ENCODE results near the gene SNRPA. TPM values are rescaled to one million over a fixed set of nuclear protein-coding genes. Genes with fewer than 3 reads are reported as not detected.

The SNRPA gene
- total and polyA plus RNA-seq, 2 of the 13 experiments (the other 11 are each of a cell fraction or from before 2014, with no cell fraction given), result 59.6 to 162 TPM

GRCh38 chr19:40718774-40719391 lies 32.1 kb upstream of the SNRPA start (continued):
- peak; percentile 48; the same call in 1 of the 2 replicates for TF ChIP-seq NR2C2 (CRISPR knock-in tag; IDR thresholded peaks at IDR 0.05; ENCODE audit: borderline replicate concordance)
- TF ChIP-seq ZNF747 (CRISPR knock-in tag; IDR thresholded peaks at IDR 0.05; ENCODE audit: borderline replicate concordance), result 0 out of 2 replicates have a peak, but pooled peaks have one; percentile 30
- no peak for TF ChIP-seq ZSCAN20 (CRISPR knock-in tag; IDR thresholded peaks at IDR 0.05; ENCODE audit: borderline replicate concordance)
- TF ChIP-seq SOX5 (CRISPR knock-in tag; IDR thresholded peaks at IDR 0.05; ENCODE audit: borderline replicate concordance), result no peak
- TF ChIP-seq CSRNP1 (CRISPR knock-in tag; IDR thresholded peaks at IDR 0.05), result peak; percentile 32; the same call in 1 of the 2 replicates
- no peak for TF ChIP-seq NR2F2 (IDR thresholded peaks at IDR 0.05; ENCODE audit: borderline replicate concordance, low read depth)
- no peak for TF ChIP-seq ZNF576 (CRISPR knock-in tag; IDR thresholded peaks at IDR 0.05)
- no peak for TF ChIP-seq ERF (CRISPR knock-in tag; IDR thresholded peaks at IDR 0.05)
- no peak for TF ChIP-seq ATF5 (CRISPR knock-in tag; IDR thresholded peaks at IDR 0.05; ENCODE audit: low read depth)
- no peak for TF ChIP-seq NPAS2 (CRISPR knock-in tag; IDR thresholded peaks at IDR 0.05; ENCODE audit: borderline replicate concordance)
- TF ChIP-seq ZNF512 (CRISPR knock-in tag; IDR thresholded peaks at IDR 0.05), result no peak
- TF ChIP-seq ZNF543 (CRISPR knock-in tag; IDR thresholded peaks at IDR 0.05), result peak; percentile 92; the same call in 1 of the 2 replicates
- no peak for TF ChIP-seq ZNF432 (CRISPR knock-in tag; IDR thresholded peaks at IDR 0.05; ENCODE audit: borderline replicate concordance)
- no peak for TF ChIP-seq FOXJ3 (CRISPR knock-in tag; IDR thresholded peaks at IDR 0.05; ENCODE audit: borderline replicate concordance)
- no peak for TF ChIP-seq ARID2 (CRISPR knock-in tag; IDR thresholded peaks at IDR 0.05; ENCODE audit: borderline replicate concordance)
- TF ChIP-seq CBX2 (IDR thresholded peaks at IDR 0.05; ENCODE audit: low read depth, low read length), result no peak
- no peak for TF ChIP-seq CBX2 (CRISPR knock-in tag; IDR thresholded peaks at IDR 0.05; ENCODE audit: low read depth)
- TF ChIP-seq ZBTB33 (CRISPR knock-in tag; IDR thresholded peaks at IDR 0.05), result no peak
- peak; percentile 11; the same call in 1 of the 2 replicates for TF ChIP-seq NFYB (CRISPR knock-in tag; IDR thresholded peaks at IDR 0.05)
- TF ChIP-seq XRCC5 (optimal IDR thresholded peaks at IDR 0.05; ENCODE audit: low read length), result peak; percentile 31
- no peak for TF ChIP-seq KLF9 (CRISPR knock-in tag; IDR thresholded peaks at IDR 0.05; ENCODE audit: low read depth)
- 0 out of 2 replicates have a peak, but pooled peaks have one; percentile 47 for TF ChIP-seq GLI4 (CRISPR knock-in tag; IDR thresholded peaks at IDR 0.05; ENCODE audit: borderline replicate concordance)
- peak; percentile 85; the same call in 1 of the 3 replicates for TF ChIP-seq MXI1 (IDR thresholded peaks at IDR 0.05; ENCODE audit: borderline replicate concordance, low read depth, low read length)
- no peak for TF ChIP-seq FOXA1 (IDR thresholded peaks at IDR 0.05)
- TF ChIP-seq FOXA1 (CRISPR knock-in tag; IDR thresholded peaks at IDR 0.05), result peak; percentile 70
- peak; percentile 47; the same call in 1 of the 2 replicates for TF ChIP-seq ELF3 (CRISPR knock-in tag; IDR thresholded peaks at IDR 0.05)

Data from HepG2 (cell line).